ENCODE measurements around the gene SUSD2. TPM values are rescaled to one million over a fixed set of nuclear protein-coding genes. Genes with fewer than 3 reads are reported as not detected.
"Not testable (repeated sequence)": the region's sequence is repeated elsewhere in the genome, so short reads cannot be mapped to it uniquely, and the experiment has no call there.

The SUSD2 gene
- total and polyA plus RNA-seq, 9 donors = 0.40 to 2.6 (median 1.0) TPM

DNA sequence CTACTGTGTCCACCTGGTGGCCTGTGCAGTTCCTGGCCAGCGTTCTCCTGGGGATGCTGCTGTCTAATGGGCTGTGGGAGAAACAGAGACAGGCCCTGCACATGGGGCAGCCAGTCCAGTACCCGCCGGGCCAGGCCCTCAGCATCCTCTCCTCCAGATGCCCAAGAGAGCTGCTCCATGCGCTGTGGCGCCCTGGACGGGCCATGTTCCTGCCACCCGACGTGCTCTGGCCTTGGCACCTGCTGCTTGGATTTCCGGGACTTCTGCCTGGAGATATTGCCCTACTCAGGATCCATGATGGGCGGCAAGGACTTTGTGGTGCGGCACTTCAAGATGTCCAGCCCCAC lies 1.6 kb downstream of the SUSD2 start:
- Histone ChIP-seq H3K4me1 (ENCODE audit: control insufficient read depth, insufficient read depth, low read length) (peaks cover 13% of the 10 kb centered on the region), H3K36me3 (ENCODE audit: control insufficient read depth, insufficient read depth, low read length) (peaks cover 11% of the 10 kb centered on the region)
- 79% methylated on average over 4 of the region's 11 CpGs for WGBS (ENCODE audit: insufficient coverage)
- H3K27ac ChIP-seq (ENCODE audit: low read length); H3K27me3 ChIP-seq (ENCODE audit: control insufficient read depth, insufficient read depth, low read length); H3K4me3 ChIP-seq (ENCODE audit: low read length); H3K9me3 ChIP-seq (replicated peaks; ENCODE audit: control insufficient read depth, low read depth, low read length); DNase-seq: not testable (repeated sequence)

DNA sequence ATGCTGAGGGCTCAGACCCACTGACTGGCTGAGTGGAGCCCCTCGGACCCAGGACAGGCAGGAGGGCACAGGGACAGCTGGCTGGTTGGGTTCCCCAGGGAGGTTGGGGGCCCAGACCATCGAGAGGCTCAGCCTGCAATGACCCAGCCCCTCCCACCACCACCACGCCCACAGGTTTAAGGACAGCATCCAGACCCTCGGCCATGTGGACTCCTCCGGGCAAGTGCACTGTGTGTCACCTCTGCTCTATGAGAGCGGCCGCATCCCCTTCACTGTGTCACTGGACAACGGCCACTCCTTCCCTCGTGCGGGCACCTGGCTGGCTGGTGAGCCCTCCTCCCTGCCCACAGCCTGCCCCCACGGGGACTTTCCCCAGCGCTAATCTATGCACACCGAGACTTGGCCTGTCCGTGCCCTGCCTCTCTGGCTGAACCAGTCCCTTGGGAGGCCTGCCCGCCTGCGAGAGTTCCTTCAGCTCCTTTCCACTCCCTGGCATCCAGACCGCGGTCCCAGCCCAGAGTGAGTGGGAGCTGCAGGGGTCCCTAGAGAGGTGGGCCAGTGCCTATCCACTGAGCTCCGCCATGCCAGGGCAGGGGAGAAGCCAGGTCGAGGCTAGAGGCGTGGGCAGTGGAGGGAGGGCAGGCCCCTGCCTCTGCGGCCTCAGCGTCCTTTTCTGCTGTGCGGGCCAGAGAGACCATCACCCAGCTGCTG lies 2.2 kb downstream of the SUSD2 start:
- 73% methylated on average over 16 of the region's 24 CpGs for WGBS (ENCODE audit: insufficient coverage)
- Histone ChIP-seq H3K9me3 (replicated peaks; ENCODE audit: control insufficient read depth, low read depth, low read length) (no peaks in the 10 kb centered on the region), H3K4me1 (ENCODE audit: control insufficient read depth, insufficient read depth, low read length) (peaks cover 13% of the 10 kb centered on the region), H3K36me3 (ENCODE audit: control insufficient read depth, insufficient read depth, low read length) (peaks cover 6% of the 10 kb centered on the region), H3K4me3 (ENCODE audit: low read length) (no peak overlapping the region), H3K27me3 (ENCODE audit: control insufficient read depth, insufficient read depth, low read length) (no peaks in the 10 kb centered on the region), H3K27ac (ENCODE audit: low read length) (no peak overlapping the region)
- DNase-seq = no peak

DNA sequence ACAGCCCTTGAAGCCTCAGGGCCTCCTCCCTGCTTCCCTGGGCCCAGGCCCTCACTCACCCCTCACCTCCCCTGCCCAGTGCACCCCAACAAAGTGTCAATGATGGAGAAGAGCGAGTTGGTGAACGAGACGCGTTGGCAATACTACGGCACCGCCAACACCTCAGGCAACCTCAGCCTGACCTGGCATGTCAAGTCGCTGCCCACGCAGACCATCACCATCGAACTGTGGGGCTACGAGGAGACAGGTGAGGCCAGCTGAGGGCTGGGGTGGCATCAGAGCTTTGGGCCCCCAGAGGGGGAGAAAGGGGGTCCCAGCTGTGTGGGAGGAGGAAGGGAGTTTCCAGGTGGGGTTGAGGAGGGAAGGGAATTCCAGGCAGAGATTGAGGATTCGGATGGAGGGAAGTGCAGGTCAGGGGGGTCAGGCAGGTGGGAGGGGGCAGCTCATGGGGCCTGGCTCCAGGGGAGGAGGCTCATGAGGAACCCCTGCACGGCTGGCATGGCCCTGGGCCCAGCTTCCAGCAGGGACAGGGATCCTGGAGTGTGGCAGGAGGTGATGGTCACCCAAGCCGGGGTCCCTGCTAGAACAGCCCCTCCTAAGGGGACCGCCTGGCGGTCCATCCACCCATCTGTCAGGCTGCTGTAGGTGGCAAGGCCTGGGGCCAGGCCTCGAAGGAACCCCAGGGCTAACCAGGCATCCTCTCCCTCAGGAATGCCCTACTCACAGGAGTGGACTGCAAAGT lies 2.9 kb downstream of the SUSD2 start:
- no peaks in the 10 kb centered on the region for H3K27me3 ChIP-seq (ENCODE audit: control insufficient read depth, insufficient read depth, low read length)
- 82% methylated on average over 16 of the region's 16 CpGs for WGBS (ENCODE audit: insufficient coverage)
- H3K36me3 ChIP-seq (ENCODE audit: control insufficient read depth, insufficient read depth, low read length) = peaks cover 6% of the 10 kb centered on the region
- no peak overlapping the region for H3K4me3 ChIP-seq (ENCODE audit: low read length)
- no peak overlapping the region for H3K27ac ChIP-seq (ENCODE audit: low read length)
- H3K4me1 ChIP-seq (ENCODE audit: control insufficient read depth, insufficient read depth, low read length) = peaks cover 15% of the 10 kb centered on the region
- H3K9me3 ChIP-seq (replicated peaks; ENCODE audit: control insufficient read depth, low read depth, low read length) = no peaks in the 10 kb centered on the region
- DNase-seq = no peak

DNA sequence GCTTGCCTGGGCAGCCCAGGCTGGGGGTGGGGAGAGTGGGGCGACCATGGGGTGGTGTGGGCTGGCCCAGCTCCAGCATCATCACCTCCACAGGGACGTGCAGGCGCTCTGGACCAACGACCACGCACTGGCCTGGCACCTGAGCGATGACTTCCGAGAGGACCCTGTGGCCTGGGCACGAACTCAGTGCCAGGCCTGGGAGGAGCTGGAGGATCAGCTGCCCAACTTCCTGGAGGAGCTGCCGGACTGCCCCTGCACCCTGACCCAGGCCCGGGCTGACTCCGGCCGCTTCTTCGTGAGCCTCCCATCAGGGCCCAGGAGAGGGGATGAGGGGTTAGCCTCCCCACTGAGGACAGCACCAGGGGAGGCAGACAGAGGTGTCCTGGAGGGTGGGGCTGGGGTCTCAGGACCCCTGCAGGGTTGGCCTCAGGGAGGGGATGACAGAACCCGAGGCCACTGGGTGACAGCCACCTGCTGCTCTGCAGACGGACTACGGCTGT lies 3.8 kb downstream of the SUSD2 start:
- no peak for DNase-seq
- H3K4me3 ChIP-seq (ENCODE audit: low read length) = no peak overlapping the region
- H3K27me3 ChIP-seq (ENCODE audit: control insufficient read depth, insufficient read depth, low read length) = peaks cover 3% of the 10 kb centered on the region
- no peak overlapping the region for H3K27ac ChIP-seq (ENCODE audit: low read length)
- H3K36me3 ChIP-seq (ENCODE audit: control insufficient read depth, insufficient read depth, low read length) = no peaks in the 10 kb centered on the region
- WGBS (ENCODE audit: insufficient coverage) = 86% methylated on average over 14 of the region's 16 CpGs
- no peaks in the 10 kb centered on the region for H3K9me3 ChIP-seq (replicated peaks; ENCODE audit: control insufficient read depth, low read depth, low read length)
- peaks cover 20% of the 10 kb centered on the region for H3K4me1 ChIP-seq (ENCODE audit: control insufficient read depth, insufficient read depth, low read length)

DNA sequence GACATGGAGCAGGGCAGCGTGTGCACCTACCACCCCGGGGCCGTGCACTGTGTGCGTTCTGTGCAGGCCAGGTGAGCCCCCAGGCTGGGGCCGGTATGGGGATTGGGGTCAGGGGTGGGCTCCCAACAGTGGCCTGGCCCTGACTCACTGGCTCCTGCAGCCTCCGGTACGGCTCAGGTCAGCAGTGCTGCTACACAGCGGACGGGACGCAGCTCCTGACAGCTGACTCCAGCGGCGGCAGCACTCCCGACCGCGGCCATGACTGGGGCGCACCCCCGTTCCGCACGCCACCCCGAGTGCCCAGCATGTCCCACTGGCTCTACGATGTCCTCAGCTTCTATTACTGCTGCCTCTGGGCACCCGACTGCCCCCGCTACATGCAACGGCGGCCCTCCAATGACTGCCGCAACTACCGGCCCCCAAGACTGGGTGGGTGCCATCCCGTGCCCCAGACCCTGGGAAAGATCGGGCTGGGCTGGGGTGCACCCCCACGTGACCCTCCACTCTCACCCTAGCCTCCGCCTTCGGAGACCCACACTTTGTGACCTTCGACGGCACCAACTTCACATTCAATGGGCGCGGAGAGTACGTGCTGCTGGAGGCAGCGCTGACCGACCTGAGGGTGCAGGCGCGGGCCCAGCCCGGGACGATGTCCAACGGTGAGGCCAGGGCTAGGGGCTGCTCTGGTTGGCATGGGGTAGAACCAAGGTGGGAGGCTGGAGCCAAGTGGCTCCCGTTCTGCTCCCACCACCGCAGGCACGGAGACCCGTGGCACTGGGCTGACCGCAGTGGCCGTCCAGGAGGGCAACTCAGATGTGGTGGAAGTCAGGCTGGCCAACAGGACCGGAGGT lies 4.4 kb downstream of the SUSD2 start:
- peaks cover 20% of the 10 kb centered on the region for H3K4me1 ChIP-seq (ENCODE audit: control insufficient read depth, insufficient read depth, low read length)
- DNase-seq = no peak
- H3K27me3 ChIP-seq (ENCODE audit: control insufficient read depth, insufficient read depth, low read length) = peaks cover 3% of the 10 kb centered on the region
- no peaks in the 10 kb centered on the region for H3K36me3 ChIP-seq (ENCODE audit: control insufficient read depth, insufficient read depth, low read length)
- no peak overlapping the region for H3K27ac ChIP-seq (ENCODE audit: low read length)
- H3K9me3 ChIP-seq (replicated peaks; ENCODE audit: control insufficient read depth, low read depth, low read length) = no peaks in the 10 kb centered on the region
- H3K4me3 ChIP-seq (ENCODE audit: low read length) = no peak overlapping the region
- 91% methylated on average over 50 of the region's 51 CpGs for WGBS (ENCODE audit: insufficient coverage)

DNA sequence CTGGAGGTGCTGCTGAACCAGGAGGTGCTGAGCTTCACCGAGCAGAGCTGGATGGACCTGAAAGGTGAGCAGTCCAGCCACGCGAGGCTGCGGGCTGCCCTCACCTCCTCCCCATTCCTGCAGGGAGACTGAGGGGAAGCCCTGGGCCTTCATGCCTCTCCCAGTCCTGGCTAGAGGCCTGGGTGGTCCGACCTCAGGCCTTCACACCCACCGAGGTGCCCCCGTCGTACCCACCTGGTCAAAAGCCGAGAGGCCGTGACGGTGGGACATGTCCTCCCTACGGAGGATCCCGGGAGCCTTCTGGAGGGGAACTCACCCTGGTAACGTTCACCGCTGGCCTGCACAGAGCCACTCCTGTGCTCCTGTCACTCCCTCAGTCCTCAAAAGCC lies 5.1 kb downstream of the SUSD2 start:
- no peak for DNase-seq
- Histone ChIP-seq H3K9me3 (replicated peaks; ENCODE audit: control insufficient read depth, low read depth, low read length) (no peaks in the 10 kb centered on the region), H3K4me1 (ENCODE audit: control insufficient read depth, insufficient read depth, low read length) (peaks cover 20% of the 10 kb centered on the region), H3K36me3 (ENCODE audit: control insufficient read depth, insufficient read depth, low read length) (no peaks in the 10 kb centered on the region), H3K27ac (ENCODE audit: low read length) (no peak overlapping the region), H3K27me3 (ENCODE audit: control insufficient read depth, insufficient read depth, low read length) (peaks cover 3% of the 10 kb centered on the region), H3K4me3 (ENCODE audit: low read length) (no peak overlapping the region)
- 84% methylated on average over 15 of the region's 15 CpGs for WGBS (ENCODE audit: insufficient coverage)

DNA sequence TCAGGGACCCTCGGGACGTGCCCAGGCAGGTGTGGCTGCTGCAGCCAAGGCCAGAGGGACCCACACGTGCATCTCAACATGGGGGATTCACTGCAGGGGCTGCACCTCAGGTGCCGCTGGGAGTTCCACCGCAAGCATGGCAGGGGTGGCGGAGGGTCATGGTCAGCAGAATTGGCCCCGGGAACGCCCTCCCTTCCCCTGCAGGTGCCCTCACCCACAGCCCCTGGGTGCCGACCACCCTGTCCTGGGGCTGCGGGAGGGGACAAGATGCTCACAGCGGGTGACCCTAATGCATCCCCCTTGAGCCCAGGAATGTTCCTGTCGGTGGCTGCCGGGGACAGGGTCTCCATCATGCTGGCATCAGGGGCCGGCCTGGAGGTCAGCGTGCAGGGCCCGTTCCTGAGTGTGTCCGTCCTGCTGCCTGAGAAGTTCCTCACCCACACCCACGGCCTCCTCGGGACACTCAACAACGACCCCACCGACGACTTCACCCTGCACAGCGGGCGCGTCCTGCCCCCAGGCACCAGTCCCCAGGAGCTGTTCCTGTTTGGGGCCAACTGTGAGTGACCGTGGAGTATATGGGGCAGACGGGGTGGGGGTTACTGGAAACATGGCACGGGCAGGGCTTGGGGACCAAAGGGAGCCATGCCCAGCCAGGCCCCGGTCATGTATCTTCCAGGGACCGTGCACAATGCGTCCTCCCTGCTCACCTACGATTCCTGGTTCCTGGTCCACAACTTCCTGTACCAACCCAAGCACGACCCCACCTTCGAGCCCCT lies 5.8 kb downstream of the SUSD2 start:
- Histone ChIP-seq H3K36me3 (ENCODE audit: control insufficient read depth, insufficient read depth, low read length) (no peaks in the 10 kb centered on the region), H3K27me3 (ENCODE audit: control insufficient read depth, insufficient read depth, low read length) (peaks cover 3% of the 10 kb centered on the region), H3K27ac (ENCODE audit: low read length) (no peak overlapping the region), H3K4me3 (ENCODE audit: low read length) (no peak overlapping the region), H3K9me3 (replicated peaks; ENCODE audit: control insufficient read depth, low read depth, low read length) (no peaks in the 10 kb centered on the region), H3K4me1 (ENCODE audit: control insufficient read depth, insufficient read depth, low read length) (peaks cover 13% of the 10 kb centered on the region)
- DNase-seq = no peak
- WGBS (ENCODE audit: insufficient coverage) = 86% methylated on average over 22 of the region's 34 CpGs

DNA sequence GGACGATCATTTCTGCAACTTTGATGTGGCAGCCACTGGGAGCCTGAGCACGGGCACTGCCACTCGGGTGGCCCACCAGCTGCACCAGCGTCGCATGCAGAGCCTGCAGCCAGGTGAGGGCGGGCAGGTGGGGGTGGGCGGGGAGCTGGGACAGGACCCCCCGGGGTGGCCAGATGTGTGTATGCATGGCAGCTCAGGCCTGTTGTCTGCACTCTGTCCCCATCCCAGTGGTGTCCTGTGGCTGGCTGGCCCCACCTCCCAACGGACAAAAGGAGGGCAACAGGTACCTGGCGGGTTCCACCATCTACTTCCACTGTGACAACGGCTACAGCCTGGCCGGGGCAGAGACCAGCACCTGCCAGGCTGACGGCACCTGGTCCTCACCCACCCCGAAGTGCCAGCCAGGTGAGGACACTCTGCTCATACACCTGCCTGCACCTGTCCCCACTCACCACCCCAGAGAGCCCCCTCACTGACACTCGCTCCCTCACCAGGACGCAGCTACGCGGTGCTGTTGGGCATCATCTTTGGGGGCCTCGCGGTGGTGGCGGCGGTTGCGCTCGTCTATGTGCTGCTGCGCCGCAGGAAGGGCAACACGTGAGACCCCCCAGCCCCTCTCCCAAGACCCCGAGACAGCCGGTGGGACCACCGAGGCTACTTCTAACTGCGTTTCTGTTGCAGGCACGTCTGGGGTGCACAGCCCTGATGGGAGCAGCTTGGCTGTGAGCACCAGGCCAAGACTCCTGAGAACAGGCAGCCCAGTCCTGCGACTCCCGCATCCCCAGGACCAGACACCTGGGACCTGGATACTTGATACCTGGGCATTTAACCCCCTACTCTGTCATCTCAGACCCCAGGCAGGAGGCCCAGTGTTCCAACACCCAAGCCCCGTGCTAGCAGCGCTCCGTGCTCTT lies 6.7 kb downstream of the SUSD2 start:
- WGBS (ENCODE audit: insufficient coverage) = 84% methylated on average over 33 of the region's 37 CpGs
- Histone ChIP-seq H3K4me3 (ENCODE audit: low read length) (no peak overlapping the region), H3K4me1 (ENCODE audit: control insufficient read depth, insufficient read depth, low read length) (peaks cover 7% of the 10 kb centered on the region), H3K27ac (ENCODE audit: low read length) (no peak overlapping the region), H3K36me3 (ENCODE audit: control insufficient read depth, insufficient read depth, low read length) (no peaks in the 10 kb centered on the region), H3K27me3 (ENCODE audit: control insufficient read depth, insufficient read depth, low read length) (peaks cover 3% of the 10 kb centered on the region), H3K9me3 (replicated peaks; ENCODE audit: control insufficient read depth, low read depth, low read length) (no peaks in the 10 kb centered on the region)
- DNase-seq = no peak

DNA sequence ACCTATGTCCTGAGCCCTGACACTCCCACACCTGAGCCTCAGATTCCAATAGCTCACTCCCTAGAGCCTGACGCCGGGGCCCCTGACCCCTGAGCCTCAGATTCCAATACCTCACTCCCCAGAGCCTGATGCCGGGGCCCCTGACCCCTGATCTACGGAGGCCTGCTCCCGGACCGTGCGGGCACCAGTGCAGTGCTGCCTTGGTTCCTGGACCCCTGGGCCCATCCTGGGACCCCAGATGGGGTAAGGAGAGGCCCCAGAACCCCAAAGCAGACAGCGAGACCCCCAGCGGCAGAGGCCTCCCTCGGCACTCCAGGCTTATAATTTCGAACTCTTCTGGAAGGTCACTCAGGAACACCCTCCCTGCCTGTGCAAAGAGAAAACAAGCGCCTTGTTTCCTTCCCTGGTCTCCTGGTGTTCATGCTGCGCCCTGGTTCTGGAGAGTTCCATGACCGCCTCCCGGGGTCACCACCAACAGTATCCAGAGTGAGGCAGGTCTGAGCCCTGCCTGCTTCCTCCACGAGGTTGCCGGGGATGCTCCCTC lies 7.5 kb downstream of the SUSD2 start:
- H3K9me3 ChIP-seq (replicated peaks; ENCODE audit: control insufficient read depth, low read depth, low read length) = no peaks in the 10 kb centered on the region
- no peak overlapping the region for H3K27ac ChIP-seq (ENCODE audit: low read length)
- 70% methylated on average over 15 of the region's 17 CpGs for WGBS (ENCODE audit: insufficient coverage)
- H3K27me3 ChIP-seq (ENCODE audit: control insufficient read depth, insufficient read depth, low read length) = peaks cover 3% of the 10 kb centered on the region
- H3K4me1 ChIP-seq (ENCODE audit: control insufficient read depth, insufficient read depth, low read length) = peaks cover 7% of the 10 kb centered on the region
- H3K36me3 ChIP-seq (ENCODE audit: control insufficient read depth, insufficient read depth, low read length) = no peaks in the 10 kb centered on the region
- peak; percentile 2 for DNase-seq
- H3K4me3 ChIP-seq (ENCODE audit: low read length) = no peak overlapping the region

All from muscle of leg (tissue), 11 donors.